SK-N-SH treated with all-trans-retinoic acid at 6 μM for 48 hours (cell line): ENCODE data around the gene ARL6IP4.

ENCODE experiments used
- ATAC-seq: fragments of 200-7000 bp; cut with Tn5 transposase; 3 replicates; pipeline ENCODE4 v1.9.1; 2020; ENCODE audit warnings: mild to moderate bottlenecking, moderate library complexity
- ARNTL ChIP-seq: fragments of 450-650 bp; formaldehyde crosslinking; IDR thresholded peaks from 2 replicates; pipeline ENCODE4 v1.5.0; 2020; ENCODE audit warnings: low read depth, mild to moderate bottlenecking, moderate library complexity, borderline replicate concordance
- CSDC2 ChIP-seq: fragments of 250-450 bp; sonication (Bioruptor Pico); IDR thresholded peaks from 2 replicates; pipeline ENCODE4 v1.5.0; 2020; ENCODE audit warnings: mild to moderate bottlenecking, moderate library complexity
- GLIS3 ChIP-seq: fragments of 250-450 bp; sonication (Bioruptor Pico); IDR thresholded peaks from 2 replicates; pipeline ENCODE4 v1.5.0; 2020; ENCODE audit warnings: mild to moderate bottlenecking, moderate library complexity
- OSR1 ChIP-seq: fragments of 250-450 bp; sonication (Bioruptor Pico); IDR thresholded peaks from 2 replicates; pipeline ENCODE4 v1.8.0; 2022; ENCODE audit warnings: moderate library complexity, mild to moderate bottlenecking, inconsistent platforms
- RARB ChIP-seq: fragments of 250-450 bp; sonication (Bioruptor Pico); IDR thresholded peaks from 2 replicates; pipeline ENCODE4 v1.8.0; 2021; ENCODE audit warnings: mild to moderate bottlenecking, moderate library complexity
- SNAI2 ChIP-seq: fragments of 250-450 bp; sonication (Bioruptor Pico); IDR thresholded peaks from 2 replicates; pipeline ENCODE4 v1.5.0; 2020; ENCODE audit warnings: mild to moderate bottlenecking, moderate library complexity
- TCF4 ChIP-seq: fragments of 250-450 bp; sonication (Bioruptor Pico); IDR thresholded peaks from 2 replicates; pipeline ENCODE4 v1.8.0; 2021; ENCODE audit warnings: mild to moderate bottlenecking, moderate library complexity, borderline replicate concordance
- ZNF565 ChIP-seq: fragments of 450-650 bp; formaldehyde crosslinking; conservative IDR thresholded peaks from 2 replicates; pipeline ENCODE4 v1.5.0; 2020; ENCODE audit warnings: low read depth, mild to moderate bottlenecking, moderate library complexity
- TF ChIP-seq, protein P1 (sequence below): fragments of 250-450 bp; sonication (Bioruptor Pico); IDR thresholded peaks from 2 replicates; pipeline ENCODE4 v1.5.0; 2020; ENCODE audit warnings: mild to moderate bottlenecking, moderate library complexity
- TF ChIP-seq, protein P2 (sequence below): fragments of 250-450 bp; sonication (Bioruptor Pico); IDR thresholded peaks from 2 replicates; pipeline ENCODE4 v1.5.1; 2021; ENCODE audit warnings: mild to moderate bottlenecking, moderate library complexity
- TF ChIP-seq, protein P3 (sequence below): fragments of 250-450 bp; sonication (Bioruptor Pico); IDR thresholded peaks from 2 replicates; pipeline ENCODE4 v1.5.1; 2020; ENCODE audit warnings: low read depth, mild to moderate bottlenecking, moderate library complexity
- TF ChIP-seq, protein P4 (sequence below): fragments of 250-450 bp; sonication (Bioruptor Pico); IDR thresholded peaks from 2 replicates; pipeline ENCODE4 v1.8.0; 2021; ENCODE audit warnings: low read depth, mild to moderate bottlenecking, moderate library complexity, borderline replicate concordance
- TF ChIP-seq, protein P5 (sequence below): fragments of 250-450 bp; sonication (Bioruptor Pico); IDR thresholded peaks from 2 replicates; pipeline ENCODE4 v1.8.0; 2020; ENCODE audit warnings: mild to moderate bottlenecking, moderate library complexity, borderline replicate concordance

Gene ARL6IP4

DNA sequence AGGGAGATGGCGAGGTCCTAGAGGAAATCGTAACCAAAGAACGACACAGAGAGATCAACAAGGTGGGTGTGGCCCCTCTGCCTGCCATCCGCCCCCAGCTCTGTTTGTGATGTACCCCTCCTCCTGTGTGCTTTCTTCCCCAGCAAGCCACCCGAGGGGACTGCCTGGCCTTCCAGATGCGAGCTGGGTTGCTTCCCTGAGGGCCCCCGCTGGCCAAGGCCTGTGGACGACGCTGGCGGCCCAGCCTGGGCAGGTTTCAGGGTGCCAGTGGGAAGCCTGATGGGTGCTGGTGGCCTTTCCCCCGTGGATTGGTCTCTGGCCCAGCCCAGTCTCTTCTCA is 2.0 kb downstream of the ARL6IP4 start:
- no peak for ATAC-seq
- no peak for TF ChIP-seq TCF4 (CRISPR knock-in tag)
- no peak for TF ChIP-seq OSR1 (CRISPR knock-in tag)
- TF ChIP-seq, protein P1, sequence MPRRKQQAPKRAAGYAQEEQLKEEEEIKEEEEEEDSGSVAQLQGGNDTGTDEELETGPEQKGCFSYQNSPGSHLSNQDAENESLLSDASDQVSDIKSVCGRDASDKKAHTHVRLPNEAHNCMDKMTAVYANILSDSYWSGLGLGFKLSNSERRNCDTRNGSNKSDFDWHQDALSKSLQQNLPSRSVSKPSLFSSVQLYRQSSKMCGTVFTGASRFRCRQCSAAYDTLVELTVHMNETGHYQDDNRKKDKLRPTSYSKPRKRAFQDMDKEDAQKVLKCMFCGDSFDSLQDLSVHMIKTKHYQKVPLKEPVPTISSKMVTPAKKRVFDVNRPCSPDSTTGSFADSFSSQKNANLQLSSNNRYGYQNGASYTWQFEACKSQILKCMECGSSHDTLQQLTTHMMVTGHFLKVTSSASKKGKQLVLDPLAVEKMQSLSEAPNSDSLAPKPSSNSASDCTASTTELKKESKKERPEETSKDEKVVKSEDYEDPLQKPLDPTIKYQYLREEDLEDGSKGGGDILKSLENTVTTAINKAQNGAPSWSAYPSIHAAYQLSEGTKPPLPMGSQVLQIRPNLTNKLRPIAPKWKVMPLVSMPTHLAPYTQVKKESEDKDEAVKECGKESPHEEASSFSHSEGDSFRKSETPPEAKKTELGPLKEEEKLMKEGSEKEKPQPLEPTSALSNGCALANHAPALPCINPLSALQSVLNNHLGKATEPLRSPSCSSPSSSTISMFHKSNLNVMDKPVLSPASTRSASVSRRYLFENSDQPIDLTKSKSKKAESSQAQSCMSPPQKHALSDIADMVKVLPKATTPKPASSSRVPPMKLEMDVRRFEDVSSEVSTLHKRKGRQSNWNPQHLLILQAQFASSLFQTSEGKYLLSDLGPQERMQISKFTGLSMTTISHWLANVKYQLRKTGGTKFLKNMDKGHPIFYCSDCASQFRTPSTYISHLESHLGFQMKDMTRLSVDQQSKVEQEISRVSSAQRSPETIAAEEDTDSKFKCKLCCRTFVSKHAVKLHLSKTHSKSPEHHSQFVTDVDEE: no peak

DNA sequence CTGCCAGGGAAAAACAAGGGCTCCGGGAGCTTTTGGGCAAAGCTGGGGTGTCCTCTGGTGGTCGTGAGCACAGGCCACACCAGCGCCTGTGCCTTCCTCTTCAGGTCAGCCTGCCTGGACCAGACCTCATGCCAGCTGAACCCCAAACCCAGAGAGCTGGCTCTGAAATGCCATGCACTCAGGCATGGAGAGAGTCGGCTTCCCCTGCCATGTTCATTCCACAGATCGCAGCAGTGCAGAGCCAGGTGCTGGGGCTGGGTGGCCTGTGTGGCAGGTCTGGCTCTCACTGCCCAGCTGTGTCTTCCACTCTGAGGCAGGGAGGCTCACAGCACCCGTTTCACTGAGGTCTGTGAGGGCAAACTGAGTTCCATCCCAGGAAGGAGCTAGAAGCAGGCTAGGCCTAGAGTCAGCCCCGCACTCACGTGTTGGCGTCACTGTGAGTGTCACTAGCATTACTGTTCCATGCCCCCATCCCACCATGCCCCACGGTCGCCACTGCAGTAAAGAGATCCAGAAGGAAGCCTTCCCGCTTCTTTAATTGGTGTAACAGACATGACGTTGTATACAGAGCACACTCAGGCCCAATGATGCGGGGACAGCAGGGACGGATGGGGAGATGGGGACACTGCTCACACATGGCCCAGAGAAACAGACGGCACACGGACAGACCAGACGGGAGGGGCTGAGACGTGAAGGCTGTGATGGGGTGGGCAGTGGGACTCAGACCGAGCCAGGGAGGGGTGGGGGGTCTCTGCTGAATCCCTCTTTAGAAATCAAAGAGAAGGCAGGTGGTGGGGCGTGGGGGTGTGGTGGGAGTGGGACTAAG is 2.7 kb downstream of the ARL6IP4 start:
- TF ChIP-seq SNAI2 (CRISPR knock-in tag) (no peak), ARNTL (CRISPR knock-in tag) (no peak), GLIS3 (CRISPR knock-in tag) (no peak), CSDC2 (CRISPR knock-in tag) (no peak)
- TF ChIP-seq, protein P2, sequence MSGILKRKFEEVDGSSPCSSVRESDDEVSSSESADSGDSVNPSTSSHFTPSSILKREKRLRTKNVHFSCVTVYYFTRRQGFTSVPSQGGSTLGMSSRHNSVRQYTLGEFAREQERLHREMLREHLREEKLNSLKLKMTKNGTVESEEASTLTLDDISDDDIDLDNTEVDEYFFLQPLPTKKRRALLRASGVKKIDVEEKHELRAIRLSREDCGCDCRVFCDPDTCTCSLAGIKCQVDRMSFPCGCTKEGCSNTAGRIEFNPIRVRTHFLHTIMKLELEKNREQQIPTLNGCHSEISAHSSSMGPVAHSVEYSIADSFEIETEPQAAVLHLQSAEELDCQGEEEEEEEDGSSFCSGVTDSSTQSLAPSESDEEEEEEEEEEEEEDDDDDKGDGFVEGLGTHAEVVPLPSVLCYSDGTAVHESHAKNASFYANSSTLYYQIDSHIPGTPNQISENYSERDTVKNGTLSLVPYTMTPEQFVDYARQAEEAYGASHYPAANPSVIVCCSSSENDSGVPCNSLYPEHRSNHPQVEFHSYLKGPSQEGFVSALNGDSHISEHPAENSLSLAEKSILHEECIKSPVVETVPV (CRISPR knock-in tag): no peak
- TF ChIP-seq, protein P3, sequence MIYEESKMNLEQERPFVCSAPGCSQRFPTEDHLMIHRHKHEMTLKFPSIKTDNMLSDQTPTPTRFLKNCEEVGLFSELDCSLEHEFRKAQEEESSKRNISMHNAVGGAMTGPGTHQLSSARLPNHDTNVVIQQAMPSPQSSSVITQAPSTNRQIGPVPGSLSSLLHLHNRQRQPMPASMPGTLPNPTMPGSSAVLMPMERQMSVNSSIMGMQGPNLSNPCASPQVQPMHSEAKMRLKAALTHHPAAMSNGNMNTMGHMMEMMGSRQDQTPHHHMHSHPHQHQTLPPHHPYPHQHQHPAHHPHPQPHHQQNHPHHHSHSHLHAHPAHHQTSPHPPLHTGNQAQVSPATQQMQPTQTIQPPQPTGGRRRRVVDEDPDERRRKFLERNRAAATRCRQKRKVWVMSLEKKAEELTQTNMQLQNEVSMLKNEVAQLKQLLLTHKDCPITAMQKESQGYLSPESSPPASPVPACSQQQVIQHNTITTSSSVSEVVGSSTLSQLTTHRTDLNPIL (CRISPR knock-in tag): no peak
- TF ChIP-seq, protein P4, sequence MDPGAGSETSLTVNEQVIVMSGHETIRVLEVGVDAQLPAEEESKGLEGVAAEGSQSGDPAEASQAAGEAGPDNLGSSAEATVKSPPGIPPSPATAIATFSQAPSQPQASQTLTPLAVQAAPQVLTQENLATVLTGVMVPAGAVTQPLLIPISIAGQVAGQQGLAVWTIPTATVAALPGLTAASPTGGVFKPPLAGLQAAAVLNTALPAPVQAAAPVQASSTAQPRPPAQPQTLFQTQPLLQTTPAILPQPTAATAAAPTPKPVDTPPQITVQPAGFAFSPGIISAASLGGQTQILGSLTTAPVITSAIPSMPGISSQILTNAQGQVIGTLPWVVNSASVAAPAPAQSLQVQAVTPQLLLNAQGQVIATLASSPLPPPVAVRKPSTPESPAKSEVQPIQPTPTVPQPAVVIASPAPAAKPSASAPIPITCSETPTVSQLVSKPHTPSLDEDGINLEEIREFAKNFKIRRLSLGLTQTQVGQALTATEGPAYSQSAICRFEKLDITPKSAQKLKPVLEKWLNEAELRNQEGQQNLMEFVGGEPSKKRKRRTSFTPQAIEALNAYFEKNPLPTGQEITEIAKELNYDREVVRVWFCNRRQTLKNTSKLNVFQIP: no peak
- ATAC-seq: no peak

DNA sequence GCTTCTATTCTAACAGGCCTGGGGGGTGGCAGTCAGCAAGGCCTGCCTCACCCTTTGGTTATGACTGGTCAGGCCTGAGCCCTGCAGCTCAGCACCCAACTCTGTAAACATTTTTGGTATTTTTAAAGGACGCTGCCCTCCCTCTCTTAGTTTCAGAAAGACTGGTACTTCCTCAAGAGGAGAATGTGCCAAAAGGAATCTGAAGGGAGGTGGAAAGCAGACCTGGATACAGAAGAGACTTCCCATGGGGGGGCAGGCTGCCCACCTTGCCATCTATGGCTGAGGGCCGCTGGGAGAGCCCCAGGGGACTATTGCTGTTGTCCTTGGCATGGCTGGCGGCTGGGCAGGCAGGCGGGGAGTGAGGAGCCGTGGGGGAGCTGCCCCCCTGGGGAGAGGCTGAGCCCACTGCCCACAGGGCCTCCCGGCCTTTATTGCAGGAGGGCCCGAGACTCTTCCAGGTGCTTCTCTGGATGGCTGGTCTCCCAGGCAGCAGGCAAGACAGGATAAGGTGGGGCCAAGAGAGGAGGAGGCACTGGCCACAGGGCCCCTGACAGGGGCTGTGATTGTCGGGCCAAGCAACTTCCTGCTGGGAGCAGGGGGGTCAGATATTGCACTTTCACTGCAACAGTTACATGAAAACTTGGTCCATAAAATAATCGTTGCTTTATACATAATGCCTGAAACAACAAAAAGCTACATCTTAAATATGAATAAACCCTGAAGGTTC is 3.5 kb downstream of the ARL6IP4 start:
- no peak for TF ChIP-seq ZNF565
- TF ChIP-seq RARB (CRISPR knock-in tag): no peak
- TF ChIP-seq, protein P4: no peak
- no peak for TF ChIP-seq SNAI2 (CRISPR knock-in tag)
- TF ChIP-seq, protein P5, sequence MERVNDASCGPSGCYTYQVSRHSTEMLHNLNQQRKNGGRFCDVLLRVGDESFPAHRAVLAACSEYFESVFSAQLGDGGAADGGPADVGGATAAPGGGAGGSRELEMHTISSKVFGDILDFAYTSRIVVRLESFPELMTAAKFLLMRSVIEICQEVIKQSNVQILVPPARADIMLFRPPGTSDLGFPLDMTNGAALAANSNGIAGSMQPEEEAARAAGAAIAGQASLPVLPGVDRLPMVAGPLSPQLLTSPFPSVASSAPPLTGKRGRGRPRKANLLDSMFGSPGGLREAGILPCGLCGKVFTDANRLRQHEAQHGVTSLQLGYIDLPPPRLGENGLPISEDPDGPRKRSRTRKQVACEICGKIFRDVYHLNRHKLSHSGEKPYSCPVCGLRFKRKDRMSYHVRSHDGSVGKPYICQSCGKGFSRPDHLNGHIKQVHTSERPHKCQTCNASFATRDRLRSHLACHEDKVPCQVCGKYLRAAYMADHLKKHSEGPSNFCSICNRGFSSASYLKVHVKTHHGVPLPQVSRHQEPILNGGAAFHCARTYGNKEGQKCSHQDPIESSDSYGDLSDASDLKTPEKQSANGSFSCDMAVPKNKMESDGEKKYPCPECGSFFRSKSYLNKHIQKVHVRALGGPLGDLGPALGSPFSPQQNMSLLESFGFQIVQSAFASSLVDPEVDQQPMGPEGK (CRISPR knock-in tag): no peak

DNA sequence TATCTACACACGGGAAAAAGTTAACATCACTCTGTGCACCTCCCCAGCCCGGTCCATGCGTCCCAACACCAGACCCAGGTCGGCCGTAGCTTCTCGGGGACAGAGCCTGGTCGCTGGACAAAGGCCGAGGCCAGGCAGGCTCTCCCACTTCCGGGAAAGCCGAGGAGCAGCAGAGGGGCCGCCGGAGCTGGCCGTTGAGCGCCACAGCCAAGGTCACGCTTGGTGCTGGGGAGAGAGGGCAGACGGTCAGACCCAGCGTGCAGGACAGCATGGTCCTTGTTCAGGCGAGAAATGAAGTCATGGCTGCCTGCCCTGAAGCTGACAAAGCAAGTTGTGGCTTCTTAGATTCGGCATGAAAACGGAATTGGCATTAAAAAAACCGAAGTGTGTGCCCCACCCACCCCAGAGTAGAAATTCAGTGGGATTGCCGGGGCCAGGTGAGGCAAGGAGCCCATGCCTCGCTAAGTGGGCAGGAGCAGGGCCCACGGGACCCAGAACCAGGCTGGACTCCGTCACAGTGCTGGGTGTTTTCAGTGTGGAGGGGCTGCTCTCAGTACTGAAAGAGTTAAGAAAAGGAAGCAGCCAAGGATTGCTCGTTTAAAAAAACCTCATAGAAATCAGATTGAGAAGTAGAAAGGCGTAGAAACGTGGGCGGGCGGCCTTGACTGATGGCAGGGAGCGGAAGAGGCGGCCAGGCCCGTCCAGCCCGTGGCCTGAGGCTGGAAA is 4.3 kb downstream of the ARL6IP4 start:
- TF ChIP-seq, protein P2 (CRISPR knock-in tag): no peak
- no peak for TF ChIP-seq TCF4 (CRISPR knock-in tag)
- TF ChIP-seq GLIS3 (CRISPR knock-in tag): no peak
- TF ChIP-seq ZNF565: no peak

More for the DNA sequence above, 3.5 kb downstream of the ARL6IP4 start:
- no peak for ATAC-seq

More for the DNA sequence above, 4.3 kb downstream of the ARL6IP4 start:
- no peak for ATAC-seq
